HUDEP-2 (cell line): ENCODE data around the gene PDGFRB.

Experiments used
- DNase-seq, 76 experiments: peaks; one replicate each; lab custom pipeline; 2025; ENCODE audit not compliant: unreplicated experiment in 76 of 76; lab: John Stamatoyannopoulos, UW

PDGFRB gene

DNA sequence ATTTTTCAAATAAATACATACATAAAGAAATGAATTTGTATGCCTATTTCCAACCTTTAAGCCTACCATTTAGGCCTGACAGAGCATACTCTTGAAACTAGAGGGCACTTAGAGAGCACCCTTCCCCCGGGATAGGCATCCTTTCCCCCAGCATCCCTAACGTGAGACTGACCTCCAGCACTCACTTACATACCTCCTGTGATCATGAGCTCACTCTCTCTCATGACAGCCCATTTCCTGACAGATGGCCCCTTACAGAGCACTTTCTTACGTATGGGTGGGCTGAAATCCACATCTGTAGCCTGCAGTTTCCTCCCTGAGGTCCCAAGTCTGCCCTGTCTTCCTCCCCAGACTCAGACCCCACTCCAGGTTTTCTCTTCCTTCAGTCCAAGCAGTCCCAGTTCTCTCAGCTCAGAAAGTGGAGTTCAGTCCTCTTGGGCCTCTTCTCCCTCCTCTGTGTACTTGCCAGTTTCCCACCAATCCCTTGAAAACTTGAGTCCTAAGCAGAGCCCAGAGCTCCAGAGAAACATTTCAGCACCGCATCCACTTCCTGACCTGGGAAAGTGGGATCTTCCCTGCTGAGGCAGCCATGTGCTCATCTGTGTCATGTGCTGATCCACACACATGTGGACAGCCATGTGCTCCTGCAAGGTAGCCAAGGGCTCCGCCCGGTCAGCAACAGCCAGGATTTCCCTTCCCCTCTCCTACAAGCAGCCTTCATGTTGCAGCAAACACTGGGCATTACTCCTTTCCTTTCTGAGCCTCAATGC is 8.8 kb upstream of the PDGFRB start:
- DNase-seq, result no peak

DNA sequence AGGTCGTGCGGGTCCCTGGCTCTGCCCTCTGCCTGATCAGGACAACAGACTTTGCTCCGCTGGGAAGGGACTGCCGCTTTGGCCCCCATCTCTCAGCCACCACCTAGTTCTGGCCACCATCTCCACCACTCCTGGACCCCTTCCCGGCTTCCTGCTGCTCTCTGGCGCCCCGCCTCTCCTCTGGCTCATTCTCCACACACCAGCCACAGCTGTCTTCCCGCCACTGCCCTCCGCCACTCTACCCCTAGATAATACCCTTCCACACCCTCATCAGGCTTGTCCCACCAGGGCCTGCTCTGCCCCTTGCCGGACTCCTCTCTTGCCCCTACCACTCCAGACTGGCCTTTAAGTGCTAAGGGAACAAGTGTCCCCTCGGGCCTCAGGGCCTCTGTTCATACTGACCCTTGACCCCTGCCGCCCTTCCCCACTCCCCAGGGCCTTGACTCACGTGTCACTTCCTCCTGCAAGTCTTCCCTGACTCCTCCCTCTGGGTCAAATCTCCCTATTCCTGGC is 8.0 kb upstream of the PDGFRB start:
- DNase-seq, result no peak

DNA sequence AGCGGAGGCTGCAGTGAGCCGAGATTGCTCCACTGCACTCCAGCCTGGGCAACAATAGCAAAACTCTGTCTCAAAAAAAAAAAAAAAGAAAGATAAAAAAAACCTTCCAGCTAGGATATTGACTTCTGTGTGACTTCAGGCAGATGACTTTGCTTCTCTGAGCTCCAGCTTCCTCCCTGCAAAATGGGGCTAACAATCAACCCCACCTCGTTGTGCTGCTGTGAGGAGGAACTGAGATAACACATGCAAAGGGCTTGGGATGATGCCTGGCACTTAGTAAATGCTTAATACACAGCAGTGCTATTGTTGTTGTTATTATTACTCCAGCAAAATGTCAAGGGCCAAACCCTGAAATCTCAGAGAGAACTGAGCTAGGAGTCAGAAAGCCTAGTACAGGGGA is 7.4 kb upstream of the PDGFRB start:
- no peak for DNase-seq

DNA sequence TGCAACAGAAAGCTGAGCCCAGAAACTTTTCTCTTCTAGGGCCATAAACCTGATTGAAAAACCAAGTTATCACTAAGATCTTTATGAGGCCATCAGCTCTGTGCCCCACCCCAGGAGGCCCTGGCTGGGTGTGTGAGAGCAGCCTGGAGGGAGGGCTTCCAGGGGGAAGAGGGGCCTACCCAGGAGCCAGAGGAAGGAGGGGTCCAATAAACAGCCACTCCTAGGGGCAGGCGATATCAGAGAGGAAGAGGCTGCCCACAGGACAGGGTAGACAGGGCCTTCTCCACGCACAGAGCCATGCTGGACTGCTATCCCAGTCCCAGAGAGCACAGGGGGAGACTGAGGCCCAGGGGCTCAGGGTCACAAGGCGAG is 6.5 kb upstream of the PDGFRB start:
- DNase-seq, result no peak

DNA sequence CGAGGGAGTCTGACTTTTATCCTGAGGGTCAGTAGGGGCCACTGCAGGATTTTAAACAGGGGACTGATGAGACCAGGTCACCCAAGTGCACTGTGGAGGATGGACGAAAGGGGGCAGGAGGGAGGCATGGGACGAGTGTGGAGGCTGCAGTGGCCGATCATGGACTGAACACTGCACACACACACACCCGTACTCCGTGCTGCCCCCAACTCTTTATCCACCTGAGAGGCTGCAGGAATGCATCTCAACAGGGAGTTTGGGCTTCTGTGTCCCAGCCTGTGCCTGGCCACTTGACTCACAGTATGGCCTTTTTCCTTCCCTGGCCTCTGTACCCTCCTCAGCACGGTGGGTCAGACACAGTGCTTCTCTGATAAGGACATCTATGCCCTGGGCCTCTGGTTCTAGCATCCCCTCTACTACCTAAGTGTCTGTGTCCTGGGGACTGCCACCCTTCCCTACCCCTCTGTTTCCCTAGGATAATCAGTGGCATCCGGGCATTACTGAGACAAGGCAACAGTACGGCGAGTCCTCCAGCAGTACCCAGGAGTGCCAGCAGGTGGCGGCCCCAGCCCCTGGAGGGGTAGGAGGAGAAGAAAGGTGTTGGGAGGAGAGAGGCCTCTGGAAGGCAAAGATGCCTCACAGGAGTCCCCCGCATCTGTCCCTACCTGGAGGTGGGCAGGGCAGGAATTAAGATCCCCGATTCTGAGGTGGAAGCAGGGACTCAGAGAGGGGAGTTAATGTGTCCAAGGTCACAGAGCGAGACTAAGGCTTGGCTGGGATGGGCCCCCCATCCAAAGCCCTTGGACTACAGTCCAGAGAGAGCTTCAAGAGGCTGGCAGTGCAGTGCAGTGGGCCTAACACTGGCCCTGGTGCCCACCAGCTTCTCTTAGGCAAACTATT is 5.8 kb upstream of the PDGFRB start:
- peak in 64 of 76 experiments; percentile 5 to 81 (median 54) for DNase-seq

DNA sequence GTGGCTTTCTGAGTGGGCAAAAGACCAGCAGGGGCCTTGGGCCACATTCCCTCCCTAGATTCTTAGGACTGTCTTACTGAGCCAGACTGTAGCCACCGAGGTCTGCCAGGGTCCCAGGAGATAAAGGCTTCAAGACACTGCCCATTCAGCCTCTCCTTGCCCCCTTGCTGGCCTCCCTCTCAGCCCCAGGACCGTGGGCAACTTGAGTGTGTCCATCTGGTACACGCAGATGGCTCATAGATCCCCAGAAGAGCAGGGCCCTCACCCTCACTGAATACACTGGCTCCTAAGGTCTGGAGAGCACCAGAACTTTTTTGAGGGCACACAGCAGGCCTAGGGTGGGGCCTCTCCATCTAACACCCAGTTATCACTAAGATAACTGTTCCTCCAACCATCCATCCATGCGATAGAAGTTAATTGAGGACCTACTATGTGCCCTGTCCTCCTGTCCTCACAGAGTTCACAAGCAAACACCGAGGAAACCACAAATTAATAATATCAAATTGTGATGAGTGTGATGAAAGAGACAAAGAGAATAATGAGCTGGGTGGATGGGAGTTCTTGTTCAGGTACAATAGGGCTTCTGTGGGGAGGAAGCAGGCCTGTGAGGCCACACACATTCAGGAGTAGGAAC is 4.9 kb upstream of the PDGFRB start:
- DNase-seq, result no peak

DNA sequence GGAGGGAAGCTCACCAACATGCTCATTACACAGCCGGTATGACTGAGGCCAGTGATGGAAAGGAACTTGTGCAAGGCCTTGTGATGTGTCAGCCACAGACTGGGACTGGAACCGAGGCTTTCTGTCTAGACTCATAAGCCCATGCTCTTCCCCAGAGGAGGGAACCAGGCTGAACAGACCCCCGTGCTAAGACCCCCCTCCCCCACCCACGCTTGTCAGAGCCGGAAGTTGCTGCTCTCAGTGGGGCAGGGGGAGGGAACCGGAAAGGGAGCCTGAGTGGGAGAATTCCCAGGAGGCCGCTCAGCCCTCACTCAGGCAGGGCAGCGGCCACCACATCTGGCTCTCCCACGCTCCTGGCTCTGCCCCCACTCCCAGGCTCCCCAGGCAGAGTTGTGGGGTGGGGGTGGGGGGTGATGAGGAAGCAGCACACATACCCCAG is 4.1 kb upstream of the PDGFRB start:
- DNase-seq, result no peak

DNA sequence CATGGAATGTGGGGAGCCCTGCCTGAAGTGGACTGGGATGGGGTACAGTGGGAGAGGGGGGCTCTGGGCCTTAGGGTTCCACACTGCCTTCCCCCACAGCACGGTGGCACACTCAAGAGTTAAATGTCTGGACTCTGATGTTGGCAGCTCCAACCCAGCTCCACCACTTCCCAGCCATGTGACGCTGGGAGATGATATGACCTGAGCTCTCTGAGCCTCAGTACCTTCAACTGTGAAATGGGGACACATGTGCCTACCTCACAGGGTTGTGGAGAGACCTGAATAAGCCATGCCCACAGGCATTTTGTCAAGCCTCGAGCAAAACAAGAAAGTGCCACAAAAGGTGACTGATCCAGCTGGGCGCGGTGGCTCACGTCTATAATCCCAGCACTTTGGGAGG is 3.4 kb upstream of the PDGFRB start:
- no peak for DNase-seq

DNA sequence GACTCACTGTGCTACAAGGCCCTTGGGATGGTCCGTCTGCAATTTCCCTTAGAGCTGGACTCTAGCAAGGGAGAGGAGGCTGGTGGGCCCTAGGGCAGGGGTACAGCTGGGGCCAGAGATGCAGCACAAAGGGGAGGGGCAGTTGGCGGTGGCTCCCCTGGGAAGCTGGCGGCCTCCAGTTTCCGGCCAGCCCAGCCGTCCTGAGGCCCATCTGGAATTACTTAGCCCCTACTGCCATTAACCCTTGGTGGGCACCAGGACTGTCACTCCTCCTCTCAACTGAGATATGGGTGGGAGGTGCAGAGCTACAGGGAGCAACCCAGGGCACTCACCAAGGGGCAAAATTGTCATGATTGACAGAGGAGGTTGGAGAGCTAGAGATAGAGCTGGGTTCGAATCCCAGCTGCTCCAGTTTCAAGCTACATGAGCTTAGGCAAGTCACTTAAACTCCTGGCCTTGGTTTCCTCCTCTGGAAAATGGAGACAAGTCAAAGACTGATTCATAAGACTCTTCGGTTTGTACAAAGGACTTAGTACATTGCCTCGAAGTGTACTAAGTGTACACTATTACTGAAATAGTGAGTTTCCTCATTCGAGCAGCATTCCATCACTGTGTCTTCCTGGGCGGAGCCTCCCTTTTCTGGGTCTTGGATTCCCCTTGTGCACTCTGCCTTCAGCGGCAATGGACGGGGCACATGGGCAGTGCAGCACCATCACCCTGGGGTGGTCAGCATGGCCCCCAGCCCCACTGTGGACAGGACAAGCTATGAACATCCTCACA is 2.7 kb upstream of the PDGFRB start:
- DNase-seq, result no peak

DNA sequence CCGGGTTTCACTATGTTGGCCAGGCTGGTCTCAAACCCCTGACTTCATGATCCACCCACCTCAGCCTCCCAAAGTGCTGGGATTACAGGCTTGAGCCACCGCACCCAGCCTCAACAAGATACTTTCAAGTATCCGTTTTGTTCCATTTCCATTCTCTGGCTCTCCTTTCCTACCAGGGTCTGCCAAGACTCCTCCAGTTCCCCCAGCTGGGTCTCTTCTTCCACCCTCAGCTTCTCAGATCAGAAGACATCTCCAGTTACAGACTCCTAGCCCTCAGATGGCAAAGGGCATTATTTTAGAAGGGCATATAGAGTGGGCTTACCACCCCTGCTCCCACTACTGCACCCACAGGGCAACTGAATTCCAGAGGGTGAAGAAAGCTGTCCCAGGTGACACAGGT is 1.5 kb upstream of the PDGFRB start:
- DNase-seq, result no peak

DNA sequence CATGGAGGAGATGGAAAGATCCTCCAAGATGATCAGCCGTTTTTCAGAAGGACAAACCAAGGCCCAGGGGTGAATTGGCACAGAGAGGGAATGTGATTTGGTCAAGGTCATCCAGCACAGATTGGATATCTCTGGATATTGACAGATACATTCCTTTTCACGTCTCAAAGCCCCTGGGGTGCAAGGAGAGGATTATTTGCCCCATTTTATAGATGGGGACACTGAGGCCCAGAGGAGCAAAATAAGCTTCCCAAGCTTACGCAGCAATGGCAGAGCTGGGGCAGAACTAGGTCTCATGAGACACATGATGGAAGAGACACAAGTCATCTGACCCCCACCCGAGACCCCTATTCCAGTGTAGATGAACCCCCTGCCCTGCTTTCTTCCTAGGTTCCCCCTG is 895 bp upstream of the PDGFRB start:
- no peak for DNase-seq

DNA sequence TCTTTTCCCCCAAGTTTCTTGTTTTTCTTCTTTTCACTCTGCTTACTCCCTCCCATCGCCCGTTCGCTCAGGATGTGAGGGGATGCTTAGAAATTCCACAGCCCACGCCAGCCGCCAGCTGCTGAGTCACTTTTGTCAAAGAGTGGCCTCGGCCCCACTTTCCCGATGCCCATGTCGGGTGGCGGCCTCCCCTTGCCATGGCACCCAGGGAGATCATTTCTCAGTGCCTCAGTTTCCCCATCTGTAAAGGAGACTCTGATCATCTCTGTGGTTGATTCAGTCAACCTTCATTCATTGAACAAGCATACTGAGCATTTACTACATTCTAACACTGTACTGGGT is 353 bp upstream of the PDGFRB start:
- DNase-seq, result no peak

DNA sequence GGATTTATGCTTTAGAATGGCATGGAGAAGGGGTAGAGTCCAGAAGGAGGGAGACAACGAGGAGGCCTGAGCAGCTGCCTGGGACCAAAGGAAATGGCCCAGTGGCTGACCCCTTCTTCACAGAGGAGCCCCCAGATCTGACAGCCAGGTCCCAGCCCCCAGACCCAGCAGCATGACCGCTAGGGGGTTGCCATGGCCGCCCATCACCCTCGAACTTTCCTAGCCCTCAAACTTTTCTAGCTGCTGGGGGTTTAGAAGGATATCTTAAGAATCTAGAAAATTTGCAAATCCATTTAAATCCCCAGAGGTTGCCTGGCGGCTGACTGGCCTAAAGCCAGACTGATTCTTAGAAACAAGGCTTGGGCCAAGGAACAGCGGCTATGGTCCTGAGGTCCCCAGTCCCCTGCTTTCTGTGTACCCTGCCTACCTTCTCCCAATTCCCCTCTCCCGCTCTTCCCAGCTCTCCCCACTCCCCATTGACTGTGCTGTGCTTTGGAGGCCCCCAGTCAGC is 972 bp downstream of the PDGFRB start:
- DNase-seq, result no peak

DNA sequence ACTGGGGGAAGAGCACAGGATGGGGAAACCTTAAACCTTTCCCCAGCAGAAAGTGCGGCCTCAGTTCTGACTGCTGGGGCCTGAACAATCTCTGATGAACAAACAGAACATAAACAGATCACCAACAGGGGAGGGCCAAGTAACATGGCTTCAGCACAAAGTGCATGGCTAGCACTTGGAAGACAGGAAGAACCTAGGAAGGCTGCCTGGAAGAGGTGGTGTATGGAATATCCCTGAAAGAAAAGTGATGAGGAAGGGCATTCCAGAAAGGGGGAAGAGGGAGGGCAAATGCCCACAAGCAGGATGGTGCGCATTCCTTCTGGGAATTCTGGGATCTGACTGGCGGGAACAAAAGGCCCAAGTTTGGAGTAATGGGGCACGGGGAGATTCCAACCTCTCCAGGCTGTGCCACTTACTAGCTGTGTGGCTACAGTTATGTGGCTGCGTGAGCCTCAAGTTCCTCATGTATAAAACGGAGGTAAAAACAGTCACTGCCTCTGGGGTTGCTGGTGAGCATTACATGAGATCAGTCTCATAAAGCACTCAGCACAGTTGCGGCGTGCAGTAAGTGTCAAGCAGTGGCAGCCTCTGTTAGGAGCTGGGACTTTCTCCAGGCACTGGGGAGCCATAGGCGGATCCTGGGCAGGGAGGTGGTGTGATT is 1.6 kb downstream of the PDGFRB start:
- peak in 4 of 76 experiments; percentile 4 to 10 (median 10) for DNase-seq

DNA sequence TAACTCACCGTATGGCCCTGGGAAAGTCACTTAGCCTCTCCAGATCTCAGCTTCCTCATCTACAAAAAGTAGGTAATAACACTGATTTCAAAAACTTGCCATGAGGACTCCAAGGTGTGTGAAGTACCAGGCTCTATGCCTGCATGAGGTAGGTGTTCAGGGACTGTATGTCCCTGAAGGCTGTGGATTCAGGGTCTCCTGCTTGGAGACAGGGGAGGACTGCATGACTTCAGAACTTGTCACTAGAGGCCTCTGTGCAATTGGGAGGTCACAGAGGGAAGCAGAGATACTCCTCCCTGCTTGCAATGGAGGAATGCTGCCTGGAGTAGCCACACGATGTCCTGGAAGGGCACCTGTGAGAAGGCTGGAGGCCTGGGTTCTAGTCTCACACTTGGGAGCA is 2.2 kb downstream of the PDGFRB start:
- no peak for DNase-seq

DNA sequence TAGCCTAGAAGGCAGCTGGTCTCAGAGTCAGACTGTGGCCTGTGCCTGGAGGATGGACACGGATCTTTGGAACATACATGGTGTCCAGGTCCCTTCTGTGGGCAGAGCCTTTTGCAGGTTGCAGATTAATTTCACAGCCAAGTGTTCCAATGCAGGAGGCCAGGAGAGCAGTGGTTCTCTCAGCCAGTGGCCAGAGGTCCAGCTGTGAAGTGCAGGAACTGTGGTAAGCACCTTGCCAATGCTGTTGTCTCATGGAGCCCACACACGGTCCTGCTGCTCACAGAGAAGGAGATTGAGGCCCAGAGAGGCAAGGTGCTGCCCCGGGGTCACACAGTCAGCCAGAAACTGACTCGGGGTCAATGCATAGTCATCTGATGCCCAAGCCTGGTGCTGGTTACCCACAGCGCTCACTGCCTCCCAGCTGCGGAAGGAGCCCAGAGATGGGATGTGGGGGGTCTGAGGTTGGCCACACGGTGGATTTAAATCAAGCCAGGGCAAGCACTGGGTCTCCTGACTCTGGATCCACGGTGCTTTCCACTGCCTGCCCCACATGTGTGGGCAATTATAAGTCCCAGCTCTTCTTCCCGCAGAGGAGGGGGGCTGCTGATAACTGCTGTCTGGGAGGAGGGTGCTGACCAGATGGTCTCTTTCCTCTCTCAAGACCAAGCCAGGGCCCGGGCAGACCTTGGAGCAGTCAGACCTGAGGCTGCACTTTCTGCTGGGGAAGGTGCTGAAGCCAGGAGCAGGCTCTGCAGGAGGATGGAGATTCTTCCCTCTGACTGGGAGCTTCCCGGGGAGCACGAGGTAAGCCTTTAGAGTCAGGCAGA is 2.8 kb downstream of the PDGFRB start:
- DNase-seq, result no peak

DNA sequence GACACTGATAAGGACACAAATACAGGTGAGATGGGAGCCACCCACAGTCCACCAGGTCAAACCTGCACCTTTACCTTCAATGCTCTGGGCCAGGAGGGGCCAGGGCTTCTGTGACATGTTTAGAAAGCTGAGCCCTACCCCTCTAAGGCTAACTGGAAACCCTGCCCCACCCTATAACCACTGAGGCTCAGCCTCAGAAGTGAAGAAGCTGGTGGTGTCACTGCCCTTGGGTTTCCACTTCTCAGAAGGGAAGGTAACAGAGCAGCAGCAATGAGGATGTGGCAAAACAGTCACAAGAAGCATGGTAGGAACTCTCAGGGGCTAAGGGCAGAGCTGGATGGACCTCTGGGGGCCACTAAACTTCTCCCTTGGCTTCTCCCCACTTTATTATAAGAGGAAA is 6.0 kb downstream of the PDGFRB start:
- no peak for DNase-seq

DNA sequence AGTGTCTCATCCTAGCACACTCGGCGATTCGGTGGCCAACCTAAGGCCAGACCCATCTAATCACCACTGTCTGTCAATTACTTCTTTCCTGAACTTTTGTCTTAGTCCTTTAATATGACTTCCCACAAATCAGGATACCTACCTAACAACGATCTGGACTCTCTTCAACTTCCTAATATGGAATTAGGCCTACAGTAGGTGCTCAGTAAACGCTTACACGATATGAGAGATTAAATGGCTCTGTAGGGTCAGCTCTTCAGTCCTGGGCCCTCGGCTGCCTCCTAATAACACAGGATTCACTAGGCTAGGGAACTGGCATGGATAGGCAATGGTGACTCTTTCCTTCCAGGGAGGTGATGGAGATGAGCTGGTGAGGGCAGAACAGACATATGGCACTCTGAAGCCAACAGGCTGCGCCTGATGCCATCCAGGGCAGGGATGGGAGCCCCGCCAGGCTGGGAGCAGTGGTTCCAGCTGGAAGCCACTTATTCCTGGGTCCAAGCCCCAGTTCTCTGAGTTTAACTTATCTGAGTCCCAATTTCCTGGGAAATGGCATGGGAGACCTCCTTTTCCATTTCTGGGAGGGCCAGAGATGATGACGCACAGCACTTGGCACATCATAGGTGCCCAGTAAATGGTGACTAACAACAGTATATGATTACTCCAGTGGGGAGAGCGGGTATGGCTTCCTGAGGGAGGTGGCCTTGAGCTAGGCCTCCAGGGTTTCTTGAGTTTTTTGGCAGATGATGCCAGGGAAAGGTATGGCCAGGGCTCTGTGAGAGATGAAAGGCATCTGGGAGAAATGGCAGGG is 7.3 kb downstream of the PDGFRB start:
- DNase-seq, result no peak
